ENCODE data around the gene BCAN. TPM values are rescaled to one million over a fixed set of nuclear protein-coding genes. Genes with fewer than 3 reads are reported as not detected.

BCAN gene
- total and polyA plus RNA-seq, 3 donors from 2014 or later, result 3.3 to 9.7 (median 8.8) TPM

DNA sequence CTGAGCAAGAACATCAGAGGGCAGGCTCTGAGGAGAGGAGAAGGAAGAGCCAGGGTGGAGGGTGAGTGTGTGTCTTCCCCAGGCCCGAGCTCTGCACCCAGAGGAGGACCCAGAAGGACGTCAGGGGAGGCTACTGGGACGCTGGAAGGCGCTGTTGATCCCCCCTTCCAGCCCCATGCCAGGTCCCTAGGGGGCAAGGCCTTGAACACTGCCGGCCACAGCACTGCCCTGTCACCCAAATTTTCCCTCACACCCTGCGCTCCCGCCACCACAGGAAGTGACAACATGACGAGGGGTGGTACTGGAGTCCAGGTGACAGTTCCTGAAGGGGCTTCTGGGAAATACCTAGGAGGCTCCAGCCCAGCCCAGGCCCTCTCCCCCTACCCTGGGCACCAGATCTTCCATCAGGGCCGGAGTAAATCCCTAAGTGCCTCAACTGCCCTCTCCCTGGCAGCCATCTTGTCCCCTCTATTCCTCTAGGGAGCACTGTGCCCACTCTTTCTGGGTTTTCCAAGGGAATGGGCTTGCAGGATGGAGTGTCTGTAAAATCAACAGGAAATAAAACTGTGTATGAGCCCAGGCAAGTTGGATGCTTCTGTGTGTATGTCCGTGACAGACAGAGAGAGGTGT, 17.1 kb downstream of the BCAN start:
- Histone ChIP-seq H3K9me3 (no peaks in the 10 kb centered on the region), H3K27ac (no peak overlapping the region), H3K27me3 (no peaks in the 10 kb centered on the region), H3K36me3 (ENCODE audit: low read depth, missing control alignments) (no peaks in the 10 kb centered on the region), H3K4me1 (peaks cover 60% of the 10 kb centered on the region), H3K4me3 (no peak overlapping the region)
- TF ChIP-seq POLR2A (IDR thresholded peaks at IDR 0.05), result no peak
- TF ChIP-seq, protein P1, sequence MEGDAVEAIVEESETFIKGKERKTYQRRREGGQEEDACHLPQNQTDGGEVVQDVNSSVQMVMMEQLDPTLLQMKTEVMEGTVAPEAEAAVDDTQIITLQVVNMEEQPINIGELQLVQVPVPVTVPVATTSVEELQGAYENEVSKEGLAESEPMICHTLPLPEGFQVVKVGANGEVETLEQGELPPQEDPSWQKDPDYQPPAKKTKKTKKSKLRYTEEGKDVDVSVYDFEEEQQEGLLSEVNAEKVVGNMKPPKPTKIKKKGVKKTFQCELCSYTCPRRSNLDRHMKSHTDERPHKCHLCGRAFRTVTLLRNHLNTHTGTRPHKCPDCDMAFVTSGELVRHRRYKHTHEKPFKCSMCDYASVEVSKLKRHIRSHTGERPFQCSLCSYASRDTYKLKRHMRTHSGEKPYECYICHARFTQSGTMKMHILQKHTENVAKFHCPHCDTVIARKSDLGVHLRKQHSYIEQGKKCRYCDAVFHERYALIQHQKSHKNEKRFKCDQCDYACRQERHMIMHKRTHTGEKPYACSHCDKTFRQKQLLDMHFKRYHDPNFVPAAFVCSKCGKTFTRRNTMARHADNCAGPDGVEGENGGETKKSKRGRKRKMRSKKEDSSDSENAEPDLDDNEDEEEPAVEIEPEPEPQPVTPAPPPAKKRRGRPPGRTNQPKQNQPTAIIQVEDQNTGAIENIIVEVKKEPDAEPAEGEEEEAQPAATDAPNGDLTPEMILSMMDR (IDR thresholded peaks at IDR 0.05), result no peak
- WGBS, 2 donors, result 81 to 83% methylated on average over 9 to 10 of the region's 10 CpGs
- intact Hi-C loops (cut with DNase I; ENCODE audit: low total_unique reads), result loop anchor here (10.0 kb wide), 1 partner anchor 74 kb away; no protein-coding TSS in a partner anchor
- no peak for DNase-seq

DNA sequence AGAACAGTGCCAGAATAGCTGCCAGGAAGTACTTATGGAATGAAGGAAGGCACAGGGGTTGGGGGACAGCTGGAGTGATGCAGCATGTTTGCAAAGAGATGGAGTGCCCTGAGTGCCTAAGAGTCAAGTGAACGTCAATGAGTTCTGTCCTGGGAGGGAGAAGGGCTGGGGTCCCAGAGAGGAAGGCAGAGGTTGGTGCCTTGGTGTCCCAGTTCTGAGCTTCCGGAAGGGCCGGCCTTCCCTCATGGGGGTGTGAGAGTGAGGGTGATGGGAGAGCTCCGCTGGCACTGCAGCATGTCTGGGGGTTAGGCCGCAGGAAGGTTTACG, 17.7 kb downstream of the BCAN start:
- intact Hi-C loops (cut with DNase I; ENCODE audit: low total_unique reads), result loop anchor here (10.0 kb wide), 1 partner anchor 75 kb away; no protein-coding TSS in a partner anchor
- H3K27ac ChIP-seq, result peak overlapping the region; percentile 68 to 69

DNA sequence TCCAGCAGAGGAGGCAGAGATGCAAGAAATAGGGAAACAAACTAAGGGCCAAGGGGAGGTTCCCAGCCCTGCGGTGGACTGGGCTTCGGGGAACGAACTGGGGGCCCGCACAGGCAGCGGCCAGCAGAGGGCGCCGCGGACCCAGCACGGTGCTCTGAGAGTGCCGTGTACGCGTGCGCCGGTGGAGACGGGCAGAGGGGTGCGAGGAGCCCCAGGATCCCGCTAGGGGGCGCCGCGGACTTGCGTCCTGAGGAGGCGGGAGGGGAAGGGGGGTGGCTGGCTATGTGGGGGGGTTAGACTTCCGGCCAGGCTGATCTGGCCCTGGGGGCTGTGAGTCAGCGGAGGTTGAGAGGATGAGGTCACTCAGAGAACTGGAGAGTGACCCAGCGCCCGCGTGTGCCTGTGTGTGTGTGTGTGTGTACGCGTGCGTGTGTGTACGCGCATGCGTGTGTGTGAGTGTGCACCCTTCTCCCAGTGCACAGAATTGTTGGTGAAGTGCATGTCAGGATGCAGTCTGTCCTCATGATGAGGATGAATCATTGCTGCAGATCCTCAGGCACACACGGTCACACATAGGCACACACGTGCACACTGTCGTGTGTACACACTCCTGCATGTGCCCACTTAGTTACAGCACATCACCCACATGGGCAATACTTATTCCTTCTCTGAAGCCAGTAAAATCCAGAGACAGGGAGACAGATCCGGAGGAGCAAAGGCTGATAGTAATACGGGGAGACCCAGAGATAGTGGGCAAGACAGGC, 18.3 kb downstream of the BCAN start:
- intact Hi-C loops (cut with DNase I; ENCODE audit: low total_unique reads), result loop anchor here (10.0 kb wide), 1 partner anchor 75 kb away; no protein-coding TSS in a partner anchor
- Histone ChIP-seq H3K4me1 (peaks cover 72% of the 10 kb centered on the region), H3K9me3 (no peaks in the 10 kb centered on the region), H3K4me3 (peak overlapping the region in 1 of 2 donors; percentile 23), H3K27ac (peak overlapping the region; percentile 68 to 69), H3K27me3 (no peaks in the 10 kb centered on the region), H3K36me3 (ENCODE audit: low read depth, missing control alignments) (no peaks in the 10 kb centered on the region)
- WGBS, 2 donors, result 4 to 5% methylated on average over 36 to 37 of the region's 38 CpGs
- TF ChIP-seq POLR2A (IDR thresholded peaks at IDR 0.05), result no peak
- TF ChIP-seq, protein P1 (IDR thresholded peaks at IDR 0.05), result peak; percentile 99
- peak; percentile 97 for DNase-seq

More for the DNA sequence above, 17.7 kb downstream of the BCAN start:
- no peak for DNase-seq
- no peaks in the 10 kb centered on the region for H3K9me3 ChIP-seq
- TF ChIP-seq, protein P1 (IDR thresholded peaks at IDR 0.05), result no peak
- no peak for TF ChIP-seq POLR2A (IDR thresholded peaks at IDR 0.05)
- H3K36me3 ChIP-seq (ENCODE audit: low read depth, missing control alignments), result no peaks in the 10 kb centered on the region
- 13 to 19% methylated on average over 6 of the region's 6 CpGs for WGBS, 2 donors
- no peaks in the 10 kb centered on the region for H3K27me3 ChIP-seq
- peak overlapping the region in 1 of 2 donors; percentile 23 for H3K4me3 ChIP-seq
- H3K4me1 ChIP-seq, result peaks cover 66% of the 10 kb centered on the region

DNA sequence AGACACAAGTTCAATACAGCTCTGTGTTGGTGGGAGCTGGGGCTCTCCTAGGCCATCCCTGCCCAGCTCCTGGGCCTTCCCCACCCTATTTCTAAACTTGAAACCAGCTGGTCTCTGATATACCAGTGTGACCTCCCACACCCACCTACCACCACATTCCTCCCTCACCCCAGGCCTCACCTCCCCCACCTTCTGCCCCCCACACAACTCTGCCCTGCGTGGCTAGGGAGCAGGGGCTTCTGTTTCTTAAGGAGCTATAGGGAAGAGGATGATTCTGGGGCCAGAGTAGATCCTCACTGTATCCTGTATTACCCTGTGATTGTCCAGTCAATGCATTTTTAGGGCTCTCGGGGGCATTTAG, 18.8 kb downstream of the BCAN start:
- peak overlapping the region; percentile 68 to 69 for H3K27ac ChIP-seq
- H3K27me3 ChIP-seq, result no peaks in the 10 kb centered on the region
- 55 to 62% methylated on average over 2 of the region's 2 CpGs for WGBS, 2 donors
- H3K36me3 ChIP-seq (ENCODE audit: low read depth, missing control alignments), result no peaks in the 10 kb centered on the region
- no peaks in the 10 kb centered on the region for H3K9me3 ChIP-seq
- intact Hi-C loops (cut with DNase I; ENCODE audit: low total_unique reads), result no loop called here
- TF ChIP-seq, protein P1 (IDR thresholded peaks at IDR 0.05), result no peak
- no peak for TF ChIP-seq POLR2A (IDR thresholded peaks at IDR 0.05)
- no peak for DNase-seq
- no peak overlapping the region for H3K4me3 ChIP-seq
- peaks cover 77% of the 10 kb centered on the region for H3K4me1 ChIP-seq
